Cardiac muscle cell (in vitro differentiated cells and primary cell): ENCODE measurements around the gene BABAM1. TPM values are rescaled to one million over a fixed set of nuclear protein-coding genes. Genes with fewer than 3 reads are reported as not detected.
A peak's percentile ranks its signal among the peaks of the same experiment; 100 is the strongest.

Experiments
- DNase-seq, 2 donors: peaks; one replicate each; pipeline versions ENCODE4 v3.0.0 to v3.0.0-alpha.2; 2010 to 2017; ENCODE audit warnings: low read depth in 1 of 2, low spot score in 1 of 2
- H3K27ac ChIP-seq: fragments of 200-600 bp; sonication (generic); 2 replicates; pipeline ENCODE4 v1.5.1; 2016
- H3K27me3 ChIP-seq: fragments of 200-600 bp; sonication (generic); 2 replicates; pipeline ENCODE4 v1.6.0; 2016; ENCODE audit warnings: control low read depth
- H3K36me3 ChIP-seq: fragments of 200-600 bp; sonication (generic); 2 replicates; pipeline ENCODE4 v1.5.1; 2016; ENCODE audit warnings: control low read depth
- H3K4me1 ChIP-seq: fragments of 200-600 bp; sonication (generic); 2 replicates; pipeline ENCODE4 v1.8.1; 2017; ENCODE audit warnings: low read depth, mild to moderate bottlenecking, mixed run types
- H3K4me3 ChIP-seq: fragments of 200-600 bp; sonication (generic); 2 replicates; pipeline ENCODE4 v1.5.1; 2016; ENCODE audit warnings: mild to moderate bottlenecking
- H3K9me3 ChIP-seq: fragments of 200-600 bp; sonication (generic); 2 replicates; pipeline ENCODE4 v1.5.1; 2017; ENCODE audit warnings: low read depth, mild to moderate bottlenecking, control low read depth
- polyA plus RNA-seq: library from polyadenylated mRNA; unstranded; fragments of >200 nt; fragmentation: Nextera tagmentation; extraction: Ambion mirVana; gene quantifications from 2 replicates; pipeline ENCODE4 v1.2.1, GENCODE V29; 2016
- total RNA-seq: library from RNA; depleted of rRNA; stranded (reverse); fragments of >200 nt; gene quantifications from 2 replicates; pipeline ENCODE4 v1.2.3, GENCODE V29; 2016
- TF ChIP-seq, protein P1 (sequence below): IDR thresholded peaks from 2 replicates; pipeline ENCODE4 v1.5.1; 2012; ENCODE audit warnings: low read depth, mild to moderate bottlenecking, low read length

The BABAM1 gene
- total RNA-seq, result 115 and 141 TPM in 2 replicates
- 136 and 140 TPM in 2 replicates for polyA plus RNA-seq

DNA sequence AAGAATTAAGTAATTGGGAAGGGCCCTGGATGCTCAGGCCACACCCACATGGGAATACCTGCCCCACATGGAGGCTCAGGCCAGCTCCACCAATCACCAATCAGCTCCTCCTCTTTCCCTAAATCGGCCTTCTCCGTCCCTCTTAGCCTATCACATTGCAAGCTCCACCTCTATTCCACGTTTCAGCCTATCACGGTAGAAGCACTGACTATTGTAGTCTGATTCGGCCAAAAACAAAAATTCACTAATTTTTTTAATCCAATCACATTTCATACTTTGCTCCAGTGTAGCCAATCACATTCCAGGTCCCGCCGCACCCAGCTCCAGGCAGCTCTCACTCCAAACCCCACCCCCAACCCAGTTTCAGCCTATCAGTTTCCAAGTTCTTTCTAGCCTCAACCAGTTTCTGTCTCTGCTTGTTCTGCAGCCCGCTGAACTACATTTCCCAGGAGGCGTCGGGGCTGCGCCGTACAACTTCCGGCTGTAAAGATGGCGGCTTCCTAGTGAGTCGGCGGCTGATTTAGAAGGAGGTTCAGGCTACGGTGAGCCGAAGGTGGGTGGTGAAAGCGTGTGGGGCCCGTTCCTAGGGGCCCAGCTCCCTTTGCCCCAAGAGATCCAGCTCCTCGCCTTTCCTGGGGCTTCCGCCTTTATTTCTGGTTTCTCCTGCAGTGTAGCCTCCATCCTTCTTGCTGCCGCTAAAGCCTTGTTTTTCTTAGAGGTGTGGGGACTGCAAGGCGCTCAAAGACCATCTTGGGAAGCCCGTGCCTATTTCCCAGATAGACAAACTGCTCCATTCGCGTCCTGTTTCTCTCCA lies at the start of gene BABAM1:
Gene BABAM1 (plus strand): TSS at position 469 of the 814 bp plus-strand sequence. CDS start 1,364 bp downstream, outside the sequence.
- peaks cover 3% of the 10 kb centered on the region for H3K4me1 ChIP-seq
- no peaks in the 10 kb centered on the region for H3K9me3 ChIP-seq
- H3K27me3 ChIP-seq, result no peaks in the 10 kb centered on the region
- TF ChIP-seq, protein P1, sequence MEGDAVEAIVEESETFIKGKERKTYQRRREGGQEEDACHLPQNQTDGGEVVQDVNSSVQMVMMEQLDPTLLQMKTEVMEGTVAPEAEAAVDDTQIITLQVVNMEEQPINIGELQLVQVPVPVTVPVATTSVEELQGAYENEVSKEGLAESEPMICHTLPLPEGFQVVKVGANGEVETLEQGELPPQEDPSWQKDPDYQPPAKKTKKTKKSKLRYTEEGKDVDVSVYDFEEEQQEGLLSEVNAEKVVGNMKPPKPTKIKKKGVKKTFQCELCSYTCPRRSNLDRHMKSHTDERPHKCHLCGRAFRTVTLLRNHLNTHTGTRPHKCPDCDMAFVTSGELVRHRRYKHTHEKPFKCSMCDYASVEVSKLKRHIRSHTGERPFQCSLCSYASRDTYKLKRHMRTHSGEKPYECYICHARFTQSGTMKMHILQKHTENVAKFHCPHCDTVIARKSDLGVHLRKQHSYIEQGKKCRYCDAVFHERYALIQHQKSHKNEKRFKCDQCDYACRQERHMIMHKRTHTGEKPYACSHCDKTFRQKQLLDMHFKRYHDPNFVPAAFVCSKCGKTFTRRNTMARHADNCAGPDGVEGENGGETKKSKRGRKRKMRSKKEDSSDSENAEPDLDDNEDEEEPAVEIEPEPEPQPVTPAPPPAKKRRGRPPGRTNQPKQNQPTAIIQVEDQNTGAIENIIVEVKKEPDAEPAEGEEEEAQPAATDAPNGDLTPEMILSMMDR, result no peak
- H3K27ac ChIP-seq, result peak within 1 kb of the TSS; percentile 74
- H3K36me3 ChIP-seq, result peaks cover 11% of the 10 kb centered on the region
- DNase-seq, result peak; percentile 97 to 99
- H3K4me3 ChIP-seq, result peak within 1 kb of the TSS; percentile 48

- Histone ChIP-seq H3K9me3 (no peaks in the 10 kb centered on the region), H3K27me3 (no peaks in the 10 kb centered on the region), H3K27ac (no peak overlapping the region), H3K36me3 (peaks cover 9% of the 10 kb centered on the region), H3K4me3 (no peak overlapping the region), H3K4me1 (peaks cover 4% of the 10 kb centered on the region)
- no peak for DNase-seq
- TF ChIP-seq, protein P1, result no peak
Observed at GRCh38 chr19:17219286-17219685, 48.0 kb upstream of the BABAM1 start.

DNA sequence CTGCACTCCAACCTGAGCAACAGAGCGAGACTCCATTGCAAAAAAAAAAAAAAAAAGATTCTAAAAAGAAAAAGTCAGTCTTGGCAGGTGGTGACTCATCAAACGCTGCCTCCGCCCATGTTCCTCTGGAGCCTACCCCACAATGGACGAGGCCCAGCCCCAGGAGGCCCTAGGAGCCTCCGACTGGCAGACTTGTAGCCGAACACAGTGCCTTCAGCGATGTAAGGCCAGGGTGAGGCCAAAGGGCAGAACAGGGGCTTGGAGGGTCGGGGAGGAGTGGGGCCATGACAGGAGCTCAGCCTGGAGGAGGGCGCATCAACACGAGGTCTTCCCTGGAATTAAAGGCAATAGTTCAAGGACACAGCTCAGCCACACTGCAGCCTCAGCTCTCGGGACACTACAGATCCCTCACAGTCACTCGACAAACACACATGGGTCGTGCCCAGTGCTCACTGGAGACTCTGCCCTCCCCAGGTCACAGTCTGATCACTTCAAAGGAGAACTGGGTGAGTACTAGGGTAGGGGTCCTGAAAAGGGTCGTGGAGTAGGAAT lies 47.0 kb upstream of the BABAM1 start:
- H3K4me3 ChIP-seq, result no peak overlapping the region
- H3K4me1 ChIP-seq, result no peaks in the 10 kb centered on the region
- DNase-seq, result peak in 1 of 2 donors; percentile 88
- H3K9me3 ChIP-seq, result no peaks in the 10 kb centered on the region
- H3K27ac ChIP-seq, result no peak overlapping the region
- peaks cover 9% of the 10 kb centered on the region for H3K36me3 ChIP-seq
- H3K27me3 ChIP-seq, result no peaks in the 10 kb centered on the region
- TF ChIP-seq, protein P1, result no peak

- DNase-seq, result no peak
- Histone ChIP-seq H3K27me3 (no peaks in the 10 kb centered on the region), H3K36me3 (no peaks in the 10 kb centered on the region), H3K4me3 (no peak overlapping the region), H3K27ac (no peak overlapping the region), H3K4me1 (no peaks in the 10 kb centered on the region), H3K9me3 (no peaks in the 10 kb centered on the region)
- TF ChIP-seq, protein P1, result no peak
Observed at GRCh38 chr19:17225053-17225452, 42.2 kb upstream of the BABAM1 start.

GRCh38 chr19:17226002-17226933 lies 41.0 kb upstream of the BABAM1 start, which contains the start of gene OCEL1:
TSS of gene OCEL1 (plus strand) at chr19:17226226. CDS start at chr19:17226248, 22 bp downstream.
- TF ChIP-seq, protein P1, result no peak

More at GRCh38 chr19:17226002-17226933, 41.0 kb upstream of the BABAM1 start, which contains the start of gene OCEL1:
- Histone ChIP-seq H3K27me3 (no peaks in the 10 kb centered on the region), H3K36me3 (no peaks in the 10 kb centered on the region), H3K27ac (peak within 1 kb of the TSS; percentile 77), H3K4me3 (peak within 1 kb of the TSS; percentile 48), H3K9me3 (no peaks in the 10 kb centered on the region), H3K4me1 (no peaks in the 10 kb centered on the region)
- DNase-seq, result peak; percentile 99 to 100
